Upper lobe of left lung (tissue), 4 donors: ENCODE measurements around the gene ZNF519.

ENCODE experiments used
- POLR2AphosphoS5 ChIP-seq, 2 donors: sonication (generic); formaldehyde crosslinking; IDR thresholded peaks; one replicate each; pipeline ENCODE4 v1.5.1; 2017; ENCODE audit warnings: antibody characterized with exemption in 2 of 2
- TF ChIP-seq, protein P1 (sequence below), 6 experiments: fragments of 450-650 bp in 4 of 6; fragments of 200-600 bp in 2 of 6; sonication (generic) in 2 of 6; IDR thresholded peaks; one replicate each; pipeline ENCODE4 v1.5.1; 2016 to 2019; ENCODE audit warnings: antibody characterized with exemption in 6 of 6

- TF ChIP-seq, protein P1, sequence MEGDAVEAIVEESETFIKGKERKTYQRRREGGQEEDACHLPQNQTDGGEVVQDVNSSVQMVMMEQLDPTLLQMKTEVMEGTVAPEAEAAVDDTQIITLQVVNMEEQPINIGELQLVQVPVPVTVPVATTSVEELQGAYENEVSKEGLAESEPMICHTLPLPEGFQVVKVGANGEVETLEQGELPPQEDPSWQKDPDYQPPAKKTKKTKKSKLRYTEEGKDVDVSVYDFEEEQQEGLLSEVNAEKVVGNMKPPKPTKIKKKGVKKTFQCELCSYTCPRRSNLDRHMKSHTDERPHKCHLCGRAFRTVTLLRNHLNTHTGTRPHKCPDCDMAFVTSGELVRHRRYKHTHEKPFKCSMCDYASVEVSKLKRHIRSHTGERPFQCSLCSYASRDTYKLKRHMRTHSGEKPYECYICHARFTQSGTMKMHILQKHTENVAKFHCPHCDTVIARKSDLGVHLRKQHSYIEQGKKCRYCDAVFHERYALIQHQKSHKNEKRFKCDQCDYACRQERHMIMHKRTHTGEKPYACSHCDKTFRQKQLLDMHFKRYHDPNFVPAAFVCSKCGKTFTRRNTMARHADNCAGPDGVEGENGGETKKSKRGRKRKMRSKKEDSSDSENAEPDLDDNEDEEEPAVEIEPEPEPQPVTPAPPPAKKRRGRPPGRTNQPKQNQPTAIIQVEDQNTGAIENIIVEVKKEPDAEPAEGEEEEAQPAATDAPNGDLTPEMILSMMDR (IDR thresholded peaks at IDR 0.05), result peak in 4 of 6 experiments; percentile 31 to 69 (median 48)
- TF ChIP-seq POLR2AphosphoS5 (IDR thresholded peaks at IDR 0.05), result no peak
These were observed 45.6 kb downstream of the ZNF519 start for GRCh38 chr18:14086458-14087231.
